H9 (cell line): Measurements from ENCODE around the gene CACHD1. TPM values are rescaled to one million over a fixed set of nuclear protein-coding genes. Genes with fewer than 3 reads are reported as not detected.

Experiments
- DNase-seq: peaks from one replicate; pipeline ENCODE4 v3.0.0-alpha.2; 2017
- H2AFZ ChIP-seq: one replicate; pipeline ENCODE4 v1.6.1; 2013; ENCODE audit warnings: mild to moderate bottlenecking, low read length, control low read depth, moderate library complexity
- H2AK5ac ChIP-seq: 2 replicates; pipeline ENCODE4 v1.6.1; 2013; ENCODE audit warnings: low read length, control low read depth, mixed read lengths; ENCODE audit not compliant: insufficient read length
- H2BK120ac ChIP-seq: one replicate; pipeline ENCODE4 v1.6.1; 2013; ENCODE audit warnings: low read depth, mild to moderate bottlenecking, low read length, control low read depth, inconsistent platforms; ENCODE audit not compliant: poor library complexity, severe bottlenecking
- H2BK12ac ChIP-seq: 2 replicates; pipeline ENCODE4 v1.6.1; 2013; ENCODE audit warnings: low read length, control low read depth, mixed read lengths, low read depth; ENCODE audit not compliant: insufficient read length
- H2BK15ac ChIP-seq: 2 replicates; pipeline ENCODE4 v1.6.1; 2013; ENCODE audit warnings: low read depth, low read length, control low read depth
- H2BK20ac ChIP-seq: one replicate; pipeline ENCODE4 v1.6.1; 2013; ENCODE audit warnings: low read depth, mild to moderate bottlenecking, low read length, control low read depth, inconsistent platforms; ENCODE audit not compliant: poor library complexity, severe bottlenecking
- H2BK5ac ChIP-seq: 2 replicates; pipeline ENCODE4 v1.6.1; 2013; ENCODE audit warnings: low read length, control low read depth, mixed read lengths; ENCODE audit not compliant: insufficient read length
- H3K14ac ChIP-seq: 2 replicates; pipeline ENCODE4 v1.6.1; 2013; ENCODE audit warnings: low read length, control low read depth; ENCODE audit not compliant: insufficient read depth
- H3K18ac ChIP-seq: 2 replicates; pipeline ENCODE4 v1.6.1; 2013; ENCODE audit warnings: low read depth, mild to moderate bottlenecking, mixed read lengths, low read length, control low read depth; ENCODE audit not compliant: insufficient read length
- H3K23ac ChIP-seq: 2 replicates; pipeline ENCODE4 v1.6.1; 2013; ENCODE audit warnings: low read length, control low read depth, mixed read lengths, low read depth; ENCODE audit not compliant: insufficient read length
- H3K23me2 ChIP-seq: 2 replicates; pipeline ENCODE4 v1.6.1; 2013; ENCODE audit warnings: low read depth, mild to moderate bottlenecking, mixed read lengths, low read length, control low read depth; ENCODE audit not compliant: insufficient read length, poor library complexity, severe bottlenecking
- H3K27ac ChIP-seq: 2 replicates; pipeline ENCODE4 v1.5.1; 2013; ENCODE audit warnings: low read length, control low read depth, mixed read lengths, low read depth; ENCODE audit not compliant: insufficient read length
- H3K27me3 ChIP-seq: 2 replicates; pipeline ENCODE4 v1.6.1; 2013; ENCODE audit warnings: low read length, control low read depth, inconsistent platforms; ENCODE audit not compliant: insufficient read depth
- H3K4ac ChIP-seq: 2 replicates; pipeline ENCODE4 v1.6.1; 2013; ENCODE audit warnings: low read depth, mild to moderate bottlenecking, control low read depth, inconsistent platforms, low read length, moderate library complexity
- H3K4me1 ChIP-seq: 2 replicates; pipeline ENCODE4 v1.6.1; 2013; ENCODE audit warnings: low read length, control low read depth, inconsistent platforms; ENCODE audit not compliant: insufficient read depth
- H3K4me2 ChIP-seq: 2 replicates; pipeline ENCODE4 v1.6.1; 2013; ENCODE audit warnings: low read length, control low read depth, mixed read lengths; ENCODE audit not compliant: insufficient read length, insufficient read depth
- H3K56ac ChIP-seq: 2 replicates; pipeline ENCODE4 v1.6.1; 2013; ENCODE audit warnings: low read depth, mild to moderate bottlenecking, mixed read lengths, low read length, control low read depth; ENCODE audit not compliant: insufficient read length
- H3K79me1 ChIP-seq: 2 replicates; pipeline ENCODE4 v1.6.1; 2013; ENCODE audit warnings: low read depth, mild to moderate bottlenecking, moderate library complexity, low read length, control low read depth, inconsistent platforms; ENCODE audit not compliant: insufficient read depth, poor library complexity, severe bottlenecking
- H3K79me2 ChIP-seq: 2 replicates; pipeline ENCODE4 v1.6.1; 2013; ENCODE audit warnings: low read length, control low read depth, inconsistent platforms; ENCODE audit not compliant: insufficient read depth
- H3K9ac ChIP-seq: 2 replicates; pipeline ENCODE4 v1.6.1; 2013; ENCODE audit warnings: low read length, control low read depth, mixed read lengths; ENCODE audit not compliant: insufficient read length; ENCODE audit errors: extremely low read depth
- H3K9me3 ChIP-seq: one replicate; pipeline ENCODE4 v1.6.1; 2013; ENCODE audit warnings: low read depth, low read length, inconsistent platforms; ENCODE audit not compliant: control insufficient read depth
- H3T11ph ChIP-seq: one replicate; pipeline ENCODE4 v1.6.1; 2013; ENCODE audit warnings: mild to moderate bottlenecking, low read length, control low read depth, inconsistent platforms
- H4K20me1 ChIP-seq: one replicate; pipeline ENCODE4 v1.6.1; 2013; ENCODE audit not compliant: control insufficient read depth, insufficient read length, insufficient read depth
- H4K5ac ChIP-seq: 2 replicates; pipeline ENCODE4 v1.6.1; 2013; ENCODE audit warnings: low read depth, mild to moderate bottlenecking, mixed read lengths, low read length, control low read depth; ENCODE audit not compliant: insufficient read length
- H4K8ac ChIP-seq: replicated peaks from 2 replicates; pipeline ENCODE4 v1.6.1; 2013; ENCODE audit warnings: low read length, control low read depth, mixed read lengths, low read depth; ENCODE audit not compliant: insufficient read length
- H4K91ac ChIP-seq: 2 replicates; pipeline ENCODE4 v1.6.1; 2013; ENCODE audit warnings: low read depth, mild to moderate bottlenecking, moderate library complexity, mixed read lengths, low read length, control low read depth; ENCODE audit not compliant: insufficient read length
- H3K27ac Mint-ChIP-seq, 3 experiments: 2 replicates in 2 of 3; 3 replicates in 1 of 3; pipeline ENCODE4 v1.8.0; 2020 to 2021; ENCODE audit warnings: mixed read lengths in 3 of 3, mild to moderate bottlenecking in 1 of 3, moderate library complexity in 1 of 3
- H3K27me3 Mint-ChIP-seq: 2 replicates; pipeline ENCODE4 v1.8.0; 2021; ENCODE audit warnings: low read depth, mild to moderate bottlenecking, moderate library complexity, mixed read lengths
- H3K36me3 Mint-ChIP-seq, 3 experiments: 2 replicates in 2 of 3; 3 replicates in 1 of 3; pipeline ENCODE4 v1.8.0; 2020 to 2021; ENCODE audit warnings: low read depth in 3 of 3, mixed read lengths in 3 of 3; ENCODE audit not compliant: insufficient read depth in 1 of 3
- H3K4me1 Mint-ChIP-seq, 2 experiments: 2 replicates each; pipeline ENCODE4 v1.8.0; 2020; ENCODE audit warnings: mixed read lengths in 2 of 2
- H3K4me3 Mint-ChIP-seq, 2 experiments: 2 replicates in 1 of 2; 3 replicates in 1 of 2; pipeline ENCODE4 v1.8.0; 2020 to 2021; ENCODE audit warnings: mild to moderate bottlenecking in 2 of 2, mixed read lengths in 2 of 2, moderate library complexity in 1 of 2
- H3K9me3 Mint-ChIP-seq, 2 experiments: 2 replicates in 1 of 2; 3 replicates in 1 of 2; pipeline ENCODE4 v1.8.0; 2020; ENCODE audit warnings: mild to moderate bottlenecking in 2 of 2, mixed read lengths in 2 of 2, moderate library complexity in 1 of 2
- WGBS: extraction: QIAGEN DNeasy Blood & Tissue Kit; methylation state at CpG from one replicate; pipeline ENCODE4 v1.1.7; 2013; ENCODE audit warnings: missing lambda C conversion rate, low lambda C conversion rate, mixed read lengths; ENCODE audit not compliant: insufficient read length; ENCODE audit errors: extremely low coverage; 5-methylcytosine and 5-hydroxymethylcytosine counted together
- total RNA-seq: library from RNA; stranded (reverse); gene quantifications from 2 replicates; pipeline ENCODE4 v1.2.1, GENCODE V29; 2021
- TF ChIP-seq, protein P1 (sequence below): fragments of 200-600 bp; sonication (generic); conservative IDR thresholded peaks from 3 replicates; pipeline ENCODE4 v1.8.0; 2021; ENCODE audit warnings: antibody characterized with exemption, mild to moderate bottlenecking

CACHD1 gene
- total RNA-seq, 1 experiment from 2014 or later = 94.2 TPM

DNA sequence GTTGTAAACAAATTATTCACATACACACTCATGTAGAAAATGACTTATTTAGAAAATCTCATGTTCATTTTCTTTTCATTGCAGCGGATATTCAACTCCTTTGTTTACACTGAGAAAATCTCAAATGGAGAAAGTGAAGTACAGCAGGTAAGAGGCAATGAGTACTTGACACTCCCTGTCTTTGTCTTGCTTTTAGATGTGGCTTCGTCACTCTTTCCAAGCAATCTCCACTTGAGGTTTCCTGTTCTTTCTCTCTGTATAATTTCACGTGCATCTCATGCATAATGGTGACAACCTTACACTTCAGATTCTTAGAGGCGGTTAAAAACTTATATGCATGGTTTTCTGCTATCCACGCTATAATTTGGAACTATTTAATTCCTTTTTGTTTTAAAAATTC, 80.6 kb downstream of the CACHD1 start:
- no peak overlapping the region for H3K9ac ChIP-seq
- no peak overlapping the region for H3K23ac ChIP-seq
- no peak overlapping the region for H3K27ac ChIP-seq
- peaks cover 34 to 39% of the 10 kb centered on the region in 2 experiments for H3K4me1 Mint-ChIP-seq
- DNase-seq = no peak
- no peaks in the 10 kb centered on the region for H3K9me3 Mint-ChIP-seq
- no peak overlapping the region for H3K56ac ChIP-seq
- H3K4me2 ChIP-seq = no peak overlapping the region
- H2BK5ac ChIP-seq = no peak overlapping the region
- TF ChIP-seq, protein P1, sequence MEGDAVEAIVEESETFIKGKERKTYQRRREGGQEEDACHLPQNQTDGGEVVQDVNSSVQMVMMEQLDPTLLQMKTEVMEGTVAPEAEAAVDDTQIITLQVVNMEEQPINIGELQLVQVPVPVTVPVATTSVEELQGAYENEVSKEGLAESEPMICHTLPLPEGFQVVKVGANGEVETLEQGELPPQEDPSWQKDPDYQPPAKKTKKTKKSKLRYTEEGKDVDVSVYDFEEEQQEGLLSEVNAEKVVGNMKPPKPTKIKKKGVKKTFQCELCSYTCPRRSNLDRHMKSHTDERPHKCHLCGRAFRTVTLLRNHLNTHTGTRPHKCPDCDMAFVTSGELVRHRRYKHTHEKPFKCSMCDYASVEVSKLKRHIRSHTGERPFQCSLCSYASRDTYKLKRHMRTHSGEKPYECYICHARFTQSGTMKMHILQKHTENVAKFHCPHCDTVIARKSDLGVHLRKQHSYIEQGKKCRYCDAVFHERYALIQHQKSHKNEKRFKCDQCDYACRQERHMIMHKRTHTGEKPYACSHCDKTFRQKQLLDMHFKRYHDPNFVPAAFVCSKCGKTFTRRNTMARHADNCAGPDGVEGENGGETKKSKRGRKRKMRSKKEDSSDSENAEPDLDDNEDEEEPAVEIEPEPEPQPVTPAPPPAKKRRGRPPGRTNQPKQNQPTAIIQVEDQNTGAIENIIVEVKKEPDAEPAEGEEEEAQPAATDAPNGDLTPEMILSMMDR = no peak
- H3K23me2 ChIP-seq = no peaks in the 10 kb centered on the region
- H4K5ac ChIP-seq = no peak overlapping the region
- no CpG with 5 or more reads among the region's 5 CpGs for WGBS
- no peak overlapping the region for H4K91ac ChIP-seq
- no peak overlapping the region for H3K4ac ChIP-seq
- H2BK15ac ChIP-seq = no peak overlapping the region
- H3K27me3 Mint-ChIP-seq = no peaks in the 10 kb centered on the region
- no peaks in the 10 kb centered on the region for H3K27me3 ChIP-seq
- H3K79me2 ChIP-seq = peaks cover 2% of the 10 kb centered on the region; the same call in 1 of the 2 replicates
- no peak overlapping the region for H3K4me3 Mint-ChIP-seq
- H3K79me1 ChIP-seq = peaks cover 7% of the 10 kb centered on the region
- no peak overlapping the region for H3K14ac ChIP-seq
- H2BK120ac ChIP-seq = no peak overlapping the region
- H3T11ph ChIP-seq = no peak overlapping the region
- H3K18ac ChIP-seq = no peak overlapping the region
- H4K20me1 ChIP-seq = peaks cover 2% of the 10 kb centered on the region
- H3K27ac Mint-ChIP-seq = peak overlapping the region in 2 of 3 experiments; percentile 17 to 66; a peak in 1 of 7 replicates
- no peak overlapping the region for H4K8ac ChIP-seq
- H2BK12ac ChIP-seq = no peak overlapping the region
- H2AFZ ChIP-seq = no peak overlapping the region
- H3K4me1 ChIP-seq = peaks cover 1% of the 10 kb centered on the region; the same call in 1 of the 2 replicates
- H2AK5ac ChIP-seq = no peak overlapping the region
- peaks cover 11 to 47% (median 36%) of the 10 kb centered on the region in 3 experiments; a peak in 6 of 7 replicates for H3K36me3 Mint-ChIP-seq
- H2BK20ac ChIP-seq = no peak overlapping the region
- H3K9me3 ChIP-seq = no peaks in the 10 kb centered on the region
